NCI-H146 treated with DMSO at 0.1 percent for 48 hours (cell line): ENCODE data around the gene DST.
"Not testable (repeated sequence)": the region's sequence is repeated elsewhere in the genome, so short reads cannot be mapped to it uniquely, and the experiment has no call there.

Experiments used
- DNase-seq: peaks from one replicate; lab custom pipeline; 2025; ENCODE audit not compliant: unreplicated experiment; lab: John Stamatoyannopoulos, UW

The DST gene

DNA sequence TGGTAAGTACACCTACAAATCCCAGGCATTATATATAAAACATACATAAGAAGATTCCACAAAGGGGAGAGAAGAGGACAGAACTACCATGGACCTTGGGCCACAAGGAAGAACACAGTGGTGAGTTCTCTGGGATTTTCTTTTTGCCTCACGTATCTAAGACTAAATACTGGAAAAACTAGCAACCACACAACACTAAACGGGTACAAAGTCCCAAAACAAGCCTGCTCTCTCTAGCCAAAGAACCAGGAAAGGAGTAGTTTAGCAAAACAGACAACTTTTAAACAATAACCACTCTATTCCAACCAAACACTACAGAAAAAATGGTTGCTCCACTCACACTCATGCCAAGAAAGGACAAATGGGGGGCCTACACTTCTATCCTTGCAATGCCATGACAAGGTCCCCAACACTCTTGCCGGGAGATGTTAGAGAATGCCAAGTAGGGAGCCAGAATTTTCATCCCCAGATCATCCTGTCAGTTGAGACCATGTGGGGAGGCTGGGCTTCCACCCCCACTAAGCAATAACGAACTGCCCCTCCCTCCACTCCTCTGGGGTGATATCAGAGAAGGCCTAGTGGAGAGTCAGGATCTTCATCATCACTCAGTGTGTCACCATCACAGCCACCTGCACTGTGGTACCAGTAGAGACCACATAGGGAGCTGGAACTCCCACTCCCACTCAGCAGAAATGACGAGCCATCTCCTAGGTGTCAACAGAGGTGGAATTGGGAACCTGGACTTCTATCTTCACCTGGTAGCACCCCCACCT lies 123.5 kb downstream of the DST start:
- no peak for DNase-seq

DNA sequence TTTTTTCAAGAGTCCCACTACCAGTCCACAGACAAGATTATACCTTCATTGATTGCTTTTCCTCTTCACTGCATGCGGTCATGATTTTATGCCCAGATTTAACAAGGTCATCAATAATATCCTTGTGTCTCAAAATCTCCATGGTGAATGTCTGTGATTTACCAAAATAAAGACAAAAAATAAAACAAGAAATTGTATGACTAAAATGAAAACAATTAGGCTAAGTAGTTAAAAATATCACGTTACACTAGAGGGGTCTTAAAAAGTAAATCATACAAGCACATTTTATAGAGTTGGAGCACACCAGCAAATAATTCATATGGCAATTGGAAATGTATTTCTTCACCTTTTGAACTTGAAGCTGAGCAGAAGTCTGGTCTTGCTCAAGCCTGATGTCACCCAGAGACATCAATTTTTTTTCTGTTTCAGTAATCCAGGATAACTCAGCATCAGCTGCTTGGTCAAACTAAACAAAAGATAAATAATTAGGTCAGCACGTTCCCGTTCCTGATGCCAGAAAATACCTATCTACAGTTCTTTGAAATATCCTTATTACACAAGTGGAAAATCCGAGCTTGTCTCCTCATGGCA lies 125.4 kb downstream of the DST start:
- peak; percentile 83 for DNase-seq

DNA sequence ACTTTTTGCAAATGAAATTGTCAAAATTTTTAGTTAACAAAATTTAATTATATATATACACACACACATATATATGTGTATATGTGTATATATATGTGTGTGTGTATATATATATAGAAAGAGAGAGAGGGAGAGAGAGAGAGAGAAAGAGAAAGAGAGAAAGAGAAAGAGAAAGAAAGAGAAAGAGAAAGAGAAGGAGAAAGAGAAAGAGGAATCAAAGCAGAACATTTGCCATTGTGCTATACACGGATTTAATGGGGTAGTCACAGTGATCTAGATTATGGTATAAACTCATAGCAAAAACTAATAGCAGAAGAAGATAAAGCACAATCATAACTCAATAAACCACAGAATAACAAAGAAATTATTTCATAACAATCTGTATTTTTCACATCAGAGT lies 126.7 kb downstream of the DST start:
- no peak for DNase-seq

DNA sequence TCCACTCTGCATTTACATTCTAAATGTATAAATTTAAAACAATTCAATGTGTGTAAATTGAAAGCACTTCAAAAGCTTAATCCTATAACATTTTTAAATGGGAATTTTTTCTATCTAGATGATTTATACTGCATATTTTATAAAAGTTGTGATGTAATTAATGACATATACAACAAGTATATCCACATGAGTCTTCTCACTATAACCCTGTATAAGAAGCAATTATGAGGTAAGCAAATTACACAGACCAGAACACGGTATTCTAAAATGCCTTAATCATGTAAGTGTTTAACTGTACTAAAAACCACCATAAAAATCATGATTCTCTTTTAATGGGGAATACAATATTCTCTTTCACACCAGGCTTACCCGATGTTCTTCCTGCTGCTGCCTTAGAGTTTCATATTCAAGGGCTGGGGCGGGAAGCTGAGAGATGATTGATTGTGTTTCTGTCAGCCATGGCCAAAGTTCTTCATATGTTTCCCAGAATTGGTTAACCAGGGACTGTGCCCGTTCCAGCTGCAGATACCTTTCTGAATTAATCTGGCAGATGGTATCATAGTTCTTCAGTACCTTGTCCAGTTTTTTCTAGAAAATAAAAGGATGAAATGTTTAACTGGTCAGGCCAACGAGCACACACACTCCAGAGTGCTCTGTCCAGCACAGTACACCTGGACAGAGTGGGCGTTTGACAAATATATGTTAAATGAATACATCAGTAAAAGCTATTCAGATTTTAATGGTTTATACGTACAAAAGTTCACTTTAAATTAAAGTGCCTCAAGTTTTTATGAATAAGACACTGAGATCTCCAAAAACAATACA lies 127.4 kb downstream of the DST start:
- DNase-seq: no peak

DNA sequence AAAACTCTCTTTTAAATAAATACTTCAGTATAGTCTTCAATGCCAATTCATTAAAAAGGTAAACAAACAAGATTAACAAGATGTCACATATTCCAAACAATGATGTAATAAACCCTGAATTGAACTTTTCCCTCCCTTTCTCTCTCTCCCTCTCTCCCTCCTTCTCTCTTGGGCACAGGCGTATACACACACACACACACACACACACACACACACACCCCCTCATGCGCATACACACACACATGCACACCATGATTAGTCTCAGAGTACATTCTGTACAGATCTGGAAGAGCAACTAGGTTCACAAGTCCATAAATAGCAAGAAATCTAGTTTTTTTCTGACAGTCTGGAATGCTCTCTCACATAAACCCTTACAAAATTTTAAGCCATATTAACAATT lies 128.3 kb downstream of the DST start:
- no peak for DNase-seq

DNA sequence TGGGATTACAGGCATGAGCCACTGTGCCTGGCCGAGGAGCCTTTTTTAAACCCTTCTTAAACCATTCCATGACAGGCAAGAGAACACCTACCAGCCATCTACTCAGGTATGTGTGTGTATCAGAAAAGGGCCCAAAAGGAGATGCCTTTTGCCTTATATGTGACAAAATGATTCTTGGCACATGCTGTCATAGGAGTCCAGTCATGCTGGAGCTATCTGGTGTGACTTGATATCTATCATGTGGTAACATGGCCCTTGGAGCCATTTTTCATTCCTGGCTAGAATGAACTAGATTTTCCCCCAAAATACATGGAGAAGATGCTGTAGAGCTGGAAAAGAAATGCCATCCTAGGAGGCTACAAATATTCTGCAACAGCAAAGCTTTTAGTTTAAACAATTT lies 129.1 kb downstream of the DST start:
- no peak for DNase-seq

DNA sequence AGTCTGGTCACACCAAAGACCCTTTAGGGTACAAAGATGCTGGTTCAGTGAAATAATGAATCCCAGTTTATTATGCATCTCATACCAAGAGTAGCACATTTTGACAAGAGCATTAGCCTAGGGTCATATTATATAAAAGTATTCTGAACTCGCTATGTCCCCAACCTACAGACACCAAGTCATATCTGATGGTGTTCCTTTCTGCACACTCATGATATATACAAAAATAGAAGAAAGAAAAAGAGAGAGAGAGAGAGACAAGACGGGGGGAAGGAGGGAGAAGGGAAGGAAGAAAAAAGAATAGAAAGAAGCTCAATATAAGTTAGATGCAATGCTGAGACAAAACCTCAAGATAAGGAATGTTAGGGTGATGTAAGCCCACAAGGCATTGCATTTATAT lies 131.1 kb downstream of the DST start:
- DNase-seq: no peak

DNA sequence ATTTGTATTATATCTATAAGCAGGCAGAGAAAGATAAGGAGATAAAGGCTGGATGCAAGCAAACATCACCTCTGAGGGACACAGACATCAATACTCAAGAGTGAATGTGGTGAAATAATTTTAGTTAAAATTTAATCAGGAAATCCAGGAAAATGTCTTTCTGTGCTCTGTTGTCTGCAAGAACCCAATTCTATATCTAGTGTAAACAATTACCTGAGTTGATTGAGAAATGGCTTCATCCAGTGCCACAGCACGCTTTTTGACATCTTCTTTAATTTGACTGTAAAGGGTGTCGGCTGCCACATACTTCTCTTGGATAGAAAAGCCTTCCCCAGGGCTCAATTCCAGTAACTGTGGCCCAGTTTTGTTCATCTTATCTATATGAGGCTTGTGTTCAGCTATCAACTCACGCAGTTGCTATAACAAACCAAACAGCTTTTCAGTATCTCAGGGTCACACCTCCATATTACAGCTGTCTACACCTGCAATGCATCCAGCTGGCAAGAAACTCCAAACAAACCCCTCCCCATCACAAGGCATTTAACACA lies 131.6 kb downstream of the DST start:
- peak; percentile 80 for DNase-seq

DNA sequence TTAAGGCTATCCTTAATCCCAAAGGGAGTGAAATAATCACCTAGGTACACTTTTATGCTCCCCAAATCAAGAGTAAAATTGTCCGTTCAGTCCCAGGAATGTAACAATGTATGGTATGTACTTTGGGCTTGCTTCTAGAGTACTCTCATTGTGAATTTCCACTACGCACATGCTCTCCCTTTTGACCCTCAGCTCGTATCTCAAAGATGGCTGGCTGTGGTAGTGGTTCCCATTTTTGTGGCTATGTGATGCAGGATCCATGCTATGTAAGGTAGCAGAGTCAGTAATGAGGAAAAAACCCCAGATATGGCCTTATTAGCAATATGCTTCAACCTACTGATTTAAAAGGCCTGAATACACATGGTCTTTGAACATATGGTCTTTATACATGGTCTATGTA lies 133.7 kb downstream of the DST start:
- no peak for DNase-seq

DNA sequence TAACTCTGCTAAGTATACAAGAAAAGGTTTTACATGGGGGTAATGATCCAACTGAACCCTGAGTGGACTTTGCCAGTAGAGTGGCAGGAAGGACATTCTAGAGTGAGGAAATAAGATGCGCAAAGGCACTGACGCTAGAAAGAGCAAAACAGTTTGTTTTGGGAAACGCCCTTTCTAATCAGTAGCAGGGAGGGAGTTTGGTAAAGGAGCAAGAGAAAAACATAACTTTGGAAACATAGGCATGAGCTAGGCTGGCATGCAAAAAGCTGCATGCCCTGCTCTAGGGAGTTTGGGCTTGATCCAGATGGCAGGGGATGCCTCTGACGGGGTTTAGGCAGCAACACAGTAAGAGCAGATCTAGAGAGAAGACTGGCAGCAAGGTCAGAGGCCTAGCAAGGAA lies 135.2 kb downstream of the DST start:
- no peak for DNase-seq

DNA sequence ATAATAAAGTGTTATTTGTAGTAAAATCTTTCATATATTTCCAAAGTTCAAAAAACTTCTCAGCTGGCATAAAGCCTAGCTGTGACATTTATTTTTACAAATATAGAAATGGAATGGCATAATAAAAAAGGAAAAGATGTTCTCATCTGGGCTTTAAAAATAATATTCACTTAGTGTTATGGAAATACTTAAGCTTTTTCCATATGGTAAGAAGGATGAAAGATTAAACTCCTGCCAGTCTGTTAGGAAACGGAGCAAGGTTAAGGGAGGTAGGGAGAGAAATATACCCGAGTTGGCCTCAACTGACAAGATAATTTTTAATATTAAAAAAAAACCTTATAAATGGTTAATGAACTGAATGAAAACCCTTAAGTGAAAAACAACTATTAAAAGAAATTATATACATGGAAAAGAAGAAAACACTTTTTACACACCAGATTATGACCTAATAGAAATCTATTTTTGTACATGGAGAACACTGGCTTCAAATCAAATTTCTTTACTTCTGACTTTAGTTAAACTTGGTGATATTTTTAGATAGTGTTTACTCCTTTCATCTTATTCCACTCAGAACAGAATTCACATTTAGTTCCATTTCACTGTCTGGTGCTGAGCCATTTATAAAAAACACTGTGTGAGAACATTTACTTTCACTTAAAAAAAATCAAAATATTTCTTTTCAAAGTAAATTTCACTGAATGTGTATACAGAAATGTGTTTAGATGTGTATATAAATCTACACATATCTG lies 137.0 kb downstream of the DST start:
- no peak for DNase-seq

DNA sequence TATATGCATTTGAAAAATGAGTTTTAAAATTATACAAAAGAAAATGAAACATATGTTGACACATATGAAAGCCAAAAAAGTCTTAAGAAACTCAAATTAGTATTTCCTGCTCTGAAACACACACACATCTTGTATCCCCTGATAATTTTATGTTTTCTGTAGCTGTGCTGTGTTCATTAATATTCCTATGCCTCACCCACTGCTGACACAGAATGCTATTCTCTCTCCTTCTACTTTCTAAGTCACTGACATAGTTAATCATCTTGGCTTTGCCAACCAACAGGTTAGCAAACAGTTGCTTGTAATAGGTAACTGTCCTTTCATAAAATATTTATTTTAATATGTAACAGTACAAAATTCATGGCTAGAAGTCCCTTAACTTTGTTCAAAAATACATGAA lies 140.7 kb downstream of the DST start:
- DNase-seq: no peak

DNA sequence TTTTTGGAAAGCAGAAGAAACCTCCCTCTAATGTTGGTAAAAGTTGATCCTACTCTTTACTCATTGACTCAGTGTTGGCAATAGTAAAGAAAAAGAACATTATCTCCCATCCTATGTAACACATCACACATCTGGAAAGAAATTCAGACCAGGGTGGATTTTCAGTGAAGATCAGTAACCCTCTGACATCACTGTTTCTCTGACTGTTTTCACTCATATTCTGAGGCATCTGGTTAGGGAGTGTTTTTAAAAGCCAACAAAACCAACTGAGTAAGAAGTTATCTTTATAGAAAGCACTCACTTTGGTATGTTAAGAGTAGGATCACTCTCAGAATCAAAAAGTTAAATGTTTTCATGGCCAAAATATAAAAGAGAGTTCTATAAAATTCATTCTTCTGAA lies 143.6 kb downstream of the DST start:
- DNase-seq: no peak

DNA sequence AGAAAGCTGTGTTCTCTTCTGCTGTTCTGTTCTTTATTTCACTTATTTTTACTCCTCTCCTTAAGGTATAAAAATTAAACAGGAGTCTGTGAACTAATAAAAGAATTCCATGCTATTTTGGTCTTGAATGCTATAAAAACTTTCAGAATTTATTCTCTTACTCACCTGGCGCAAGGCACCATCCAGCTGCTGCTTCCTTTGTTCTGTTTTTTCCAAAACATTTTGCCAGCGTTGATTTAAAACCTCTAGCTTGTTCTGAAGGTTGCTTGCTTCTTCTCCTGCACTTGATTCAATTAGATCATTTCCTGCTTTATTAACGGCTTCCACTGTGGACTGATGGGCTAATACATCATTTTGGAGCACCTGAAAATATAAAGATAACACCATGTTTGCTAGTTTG lies 145.0 kb downstream of the DST start:
- DNase-seq: no peak

DNA sequence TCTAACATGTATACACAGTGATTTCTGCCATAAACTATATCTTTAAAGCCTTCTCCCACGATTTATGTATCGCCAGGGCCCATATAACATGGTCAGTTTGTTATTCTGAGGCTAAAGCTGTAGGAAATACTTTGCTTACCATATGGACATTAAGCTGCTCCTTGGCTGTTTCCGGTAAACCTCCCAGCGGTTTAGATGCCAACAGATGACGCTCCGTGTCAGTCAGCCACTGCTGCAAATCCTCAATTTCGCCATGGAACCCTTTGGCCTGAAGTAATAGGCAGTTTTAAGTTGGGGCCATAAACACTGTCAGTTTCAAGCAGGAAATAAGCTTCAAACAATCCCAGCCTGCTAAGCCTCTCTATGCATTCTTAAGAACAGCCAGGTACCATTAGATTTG lies 145.4 kb downstream of the DST start:
- no peak for DNase-seq

DNA sequence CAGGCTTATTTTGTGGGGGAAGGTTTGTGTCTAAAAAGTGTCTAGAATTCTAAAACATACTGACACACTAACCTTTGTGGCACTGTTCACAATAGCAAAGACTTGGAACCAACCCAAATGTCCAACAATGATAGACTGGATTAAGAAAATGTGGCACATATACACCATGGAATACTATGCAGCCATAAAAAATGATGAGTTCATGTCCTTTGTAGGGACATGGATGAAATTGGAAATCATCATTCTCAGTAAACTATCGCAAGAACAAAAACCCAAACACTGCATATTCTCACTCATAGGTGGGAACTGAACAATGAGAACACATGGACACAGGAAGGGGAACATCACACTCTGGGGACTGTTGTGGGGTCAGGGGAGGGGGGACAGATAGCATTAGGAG lies 146.0 kb downstream of the DST start:
- not testable (repeated sequence) for DNase-seq

DNA sequence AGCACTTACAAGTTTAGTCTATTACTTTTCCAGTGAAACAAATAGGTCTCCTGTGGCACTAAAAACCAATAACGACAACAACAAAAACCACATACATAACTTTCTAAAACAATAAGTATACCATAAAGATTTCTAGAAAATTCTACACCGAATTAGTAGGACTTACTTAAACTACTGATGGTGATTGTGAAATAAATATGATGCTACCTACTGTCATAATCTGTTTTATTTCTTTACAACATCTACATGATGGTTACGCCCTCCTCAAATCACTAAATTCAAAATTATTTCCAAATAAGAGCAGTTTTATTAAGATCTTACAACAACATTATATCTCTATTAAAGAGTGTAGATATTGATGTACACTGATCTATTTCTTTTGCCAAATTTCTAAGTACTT lies 147.0 kb downstream of the DST start:
- no peak for DNase-seq

DNA sequence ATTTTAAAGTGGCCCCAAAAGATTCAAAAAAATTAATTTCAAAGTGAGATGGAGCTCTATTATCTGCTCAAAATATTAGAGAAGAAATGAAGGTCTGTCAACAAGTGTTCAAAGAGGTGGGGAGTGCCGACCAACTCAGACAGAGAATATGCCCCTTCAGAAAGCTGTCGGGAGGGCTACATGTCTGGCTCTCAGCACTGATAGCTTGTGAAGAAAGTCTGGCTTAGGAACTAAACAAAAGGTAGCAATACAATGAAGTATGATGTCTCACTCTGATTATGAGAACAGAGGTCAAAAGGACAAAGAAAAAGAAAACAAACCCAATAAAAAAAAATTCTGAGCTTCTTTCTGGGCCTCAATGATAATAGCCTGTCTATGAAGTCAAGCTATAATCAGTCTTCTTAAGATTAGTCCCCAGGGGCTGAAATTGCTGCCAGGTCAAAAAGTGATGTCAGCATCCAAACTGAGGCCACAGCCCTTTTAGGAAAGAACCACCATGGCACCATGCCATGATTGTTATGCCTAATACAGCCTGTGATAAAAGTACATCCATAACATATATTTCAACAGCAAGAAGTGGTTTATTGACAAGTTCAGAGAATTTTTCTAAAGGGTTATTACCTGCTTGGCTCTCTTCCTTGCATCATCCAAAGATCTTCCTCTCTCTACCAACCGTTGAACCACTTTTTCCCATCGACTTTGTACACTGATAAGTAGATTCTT lies 150.9 kb downstream of the DST start:
- DNase-seq: no peak

DNA sequence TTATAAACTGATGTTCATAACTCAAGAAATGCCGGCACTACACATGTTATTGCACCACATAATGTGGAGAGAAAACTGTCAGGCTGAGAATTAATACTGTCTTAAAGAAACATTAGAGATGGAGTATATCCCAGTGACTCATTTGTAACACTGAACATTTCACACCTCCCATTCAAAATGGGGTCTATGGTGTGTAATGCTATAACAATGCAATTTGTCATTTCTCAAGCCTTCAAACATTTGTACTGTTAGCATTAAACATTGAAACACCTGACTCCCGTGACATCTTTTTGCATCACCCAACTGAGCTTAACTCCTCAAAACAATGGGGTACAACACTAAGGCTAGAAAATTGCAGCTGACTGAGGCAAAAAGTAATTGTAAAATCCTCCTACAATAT lies 151.7 kb downstream of the DST start:
- no peak for DNase-seq

DNA sequence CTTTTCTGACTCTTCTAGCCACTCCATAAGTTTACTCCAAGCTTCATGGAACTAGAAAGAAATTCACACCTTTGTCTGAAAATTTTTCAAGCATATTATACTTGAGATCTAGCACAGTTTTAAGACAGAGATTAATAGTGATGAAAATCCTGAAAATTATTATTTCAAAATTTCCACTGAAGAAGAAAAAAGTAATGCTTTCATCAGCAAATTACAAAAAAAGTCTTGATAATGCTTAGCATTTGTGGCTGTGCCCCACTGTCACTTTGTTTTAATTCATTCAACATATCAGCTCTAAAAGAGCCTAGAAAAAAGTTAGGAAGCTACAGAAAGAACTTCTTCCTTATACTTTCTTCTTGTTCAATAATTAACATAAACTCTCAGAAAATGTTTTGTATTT lies 153.1 kb downstream of the DST start:
- no peak for DNase-seq

DNA sequence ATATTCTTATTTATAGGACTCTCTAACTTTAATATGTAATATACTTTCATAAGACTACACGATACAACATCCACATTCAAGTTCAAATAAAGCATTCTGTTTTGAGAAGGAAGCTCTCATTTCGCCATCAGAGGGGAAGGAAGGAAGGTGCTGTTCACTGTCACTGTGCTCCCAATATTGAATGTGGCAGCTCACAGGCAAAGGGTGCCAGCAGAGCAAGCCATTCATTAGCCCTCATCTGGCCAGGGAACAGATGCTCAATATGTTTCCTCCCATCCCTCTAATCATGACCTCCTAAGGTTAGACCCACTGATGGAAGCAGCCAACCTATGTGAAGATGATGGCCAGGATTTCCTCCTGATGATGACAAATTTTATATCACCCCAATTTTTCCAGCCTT lies 154.4 kb downstream of the DST start:
- DNase-seq: no peak
